Activated CD4-positive, alpha-beta T cell treated with anti-CD3 and anti-CD28 coated beads, Interleukin-2, amount 50 U/mL, for 24 hours (primary cell): ENCODE measurements around the gene SMG6.

ENCODE experiments used
- DNase-seq, 2 donors: peaks; one replicate each; pipeline ENCODE4 v3.0.0-alpha.2; 2020; ENCODE audit warnings: low read depth in 1 of 2, low spot score in 1 of 2

Gene SMG6

DNA sequence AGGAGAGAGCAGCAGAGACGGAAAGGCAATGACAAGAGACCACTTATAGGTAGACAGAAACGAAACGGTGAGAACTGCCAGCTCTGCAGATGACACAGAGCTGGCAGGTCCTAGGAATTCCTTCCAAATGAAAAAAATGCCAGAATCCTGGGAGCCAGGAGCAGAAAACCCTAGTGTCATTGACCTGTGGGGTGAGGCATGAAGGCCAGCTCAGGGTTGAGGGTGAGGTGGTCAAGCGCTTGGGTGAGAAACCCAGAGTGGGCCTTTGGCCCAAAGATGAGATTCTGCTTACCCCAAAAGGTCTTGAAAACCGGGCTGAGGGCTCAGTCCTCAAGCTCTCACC, 239.5 kb downstream of the SMG6 start:
- DNase-seq = no peak

DNA sequence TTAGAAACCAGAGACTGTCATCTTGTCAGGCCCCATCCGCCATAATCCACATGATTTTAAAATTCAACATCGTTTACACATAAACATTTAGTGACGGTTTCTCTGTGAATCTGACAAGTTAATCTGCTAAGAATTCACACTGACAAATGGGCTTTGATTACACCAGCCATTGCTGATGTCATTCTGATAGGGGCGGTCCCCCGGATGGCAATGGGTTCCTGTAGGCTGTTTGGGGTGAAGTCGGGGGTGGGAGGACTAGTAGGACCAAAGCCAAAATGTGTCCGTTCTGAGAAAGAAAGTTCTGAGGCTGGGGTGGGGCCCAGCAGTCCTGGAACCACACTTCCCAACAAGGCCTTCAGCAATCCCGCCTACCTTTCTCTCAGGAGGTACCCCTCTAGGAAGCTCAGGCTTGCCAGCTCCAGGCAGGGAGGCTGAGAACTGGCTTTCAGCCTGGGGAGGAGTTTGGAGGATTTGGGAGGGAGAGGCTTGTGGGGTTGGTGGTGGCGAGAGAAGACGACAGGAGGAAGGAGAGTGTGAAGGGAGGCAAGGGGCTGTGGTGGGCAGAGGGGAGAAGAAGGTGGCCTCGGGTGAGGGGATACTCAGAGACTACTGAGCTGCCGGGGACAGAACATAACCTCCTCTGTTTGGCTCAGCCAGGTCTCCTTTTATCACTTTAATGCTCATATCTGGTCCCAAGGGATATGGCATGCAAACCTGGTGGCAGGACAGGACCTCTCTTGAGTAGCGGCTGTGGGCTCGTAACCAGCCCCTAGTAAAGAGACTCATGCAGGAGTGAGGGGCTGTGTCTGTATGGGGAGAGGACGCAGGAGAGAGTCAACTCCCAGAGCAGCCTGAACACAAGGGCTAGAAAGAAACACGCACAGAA, 240.1 kb downstream of the SMG6 start:
- no peak for DNase-seq

GRCh38 chr17:2062571-2063183, 240.9 kb downstream of the SMG6 start:
- no peak for DNase-seq

DNA sequence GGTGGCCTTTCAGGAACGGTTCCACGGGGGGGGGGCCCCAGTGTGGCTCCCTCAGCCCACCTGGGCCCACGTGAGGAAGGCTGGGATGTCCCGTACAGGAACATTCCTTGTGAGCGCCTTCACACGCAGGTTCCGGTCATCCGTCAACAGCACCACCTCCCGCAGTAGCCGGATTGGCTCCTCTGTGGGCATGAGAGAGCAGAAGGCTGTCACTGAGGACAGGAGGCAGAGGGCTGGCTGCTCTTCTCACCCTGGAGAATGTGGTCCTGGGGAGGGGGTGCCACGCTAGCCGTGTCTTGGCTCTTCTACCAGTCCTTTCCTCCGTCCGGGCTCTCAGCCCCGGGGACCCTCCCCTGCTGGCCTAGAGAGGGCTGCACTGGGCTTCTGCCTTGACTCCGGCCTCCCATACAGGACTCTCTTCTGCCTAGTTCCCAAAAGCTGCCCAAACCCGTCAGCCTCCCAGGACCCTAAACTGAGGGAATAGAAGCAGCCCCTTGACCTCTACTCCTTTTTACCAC, 242.1 kb downstream of the SMG6 start:
- DNase-seq = no peak

- DNase-seq = no peak
These were observed 242.7 kb downstream of the SMG6 start for GRCh38 chr17:2060681-2061440.

GRCh38 chr17:2060385-2060658, 243.3 kb downstream of the SMG6 start:
- no peak for DNase-seq

GRCh38 chr17:2059547-2060384, 243.8 kb downstream of the SMG6 start:
- no peak for DNase-seq

GRCh38 chr17:2058586-2059546, 244.7 kb downstream of the SMG6 start:
- no peak for DNase-seq

DNA sequence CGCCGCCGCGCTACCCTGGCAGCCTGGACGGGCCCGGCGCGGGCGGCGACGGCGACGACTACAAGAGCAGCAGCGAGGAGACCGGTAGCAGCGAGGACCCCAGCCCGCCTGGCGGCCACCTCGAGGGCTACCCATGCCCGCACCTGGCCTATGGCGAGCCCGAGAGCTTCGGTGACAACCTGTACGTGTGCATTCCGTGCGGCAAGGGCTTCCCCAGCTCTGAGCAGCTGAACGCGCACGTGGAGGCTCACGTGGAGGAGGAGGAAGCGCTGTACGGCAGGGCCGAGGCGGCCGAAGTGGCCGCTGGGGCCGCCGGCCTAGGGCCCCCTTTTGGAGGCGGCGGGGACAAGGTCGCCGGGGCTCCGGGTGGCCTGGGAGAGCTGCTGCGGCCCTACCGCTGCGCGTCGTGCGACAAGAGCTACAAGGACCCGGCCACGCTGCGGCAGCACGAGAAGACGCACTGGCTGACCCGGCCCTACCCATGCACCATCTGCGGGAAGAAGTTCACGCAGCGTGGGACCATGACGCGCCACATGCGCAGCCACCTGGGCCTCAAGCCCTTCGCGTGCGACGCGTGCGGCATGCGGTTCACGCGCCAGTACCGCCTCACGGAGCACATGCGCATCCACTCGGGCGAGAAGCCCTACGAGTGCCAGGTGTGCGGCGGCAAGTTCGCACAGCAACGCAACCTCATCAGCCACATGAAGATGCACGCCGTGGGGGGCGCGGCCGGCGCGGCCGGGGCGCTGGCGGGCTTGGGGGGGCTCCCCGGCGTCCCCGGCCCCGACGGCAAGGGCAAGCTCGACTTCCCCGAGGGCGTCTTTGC, 245.6 kb downstream of the SMG6 start:
- DNase-seq = no peak

DNA sequence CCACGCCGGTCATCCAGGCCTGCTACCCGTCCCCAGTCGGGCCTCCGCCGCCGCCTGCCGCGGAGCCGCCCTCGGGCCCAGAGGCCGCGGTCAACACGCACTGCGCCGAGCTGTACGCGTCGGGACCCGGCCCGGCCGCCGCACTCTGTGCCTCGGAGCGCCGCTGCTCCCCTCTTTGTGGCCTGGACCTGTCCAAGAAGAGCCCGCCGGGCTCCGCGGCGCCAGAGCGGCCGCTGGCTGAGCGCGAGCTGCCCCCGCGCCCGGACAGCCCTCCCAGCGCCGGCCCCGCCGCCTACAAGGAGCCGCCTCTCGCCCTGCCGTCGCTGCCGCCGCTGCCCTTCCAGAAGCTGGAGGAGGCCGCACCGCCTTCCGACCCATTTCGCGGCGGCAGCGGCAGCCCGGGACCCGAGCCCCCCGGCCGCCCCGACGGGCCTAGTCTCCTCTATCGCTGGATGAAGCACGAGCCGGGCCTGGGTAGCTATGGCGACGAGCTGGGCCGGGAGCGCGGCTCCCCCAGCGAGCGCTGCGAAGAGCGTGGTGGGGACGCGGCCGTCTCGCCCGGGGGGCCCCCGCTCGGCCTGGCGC, 246.3 kb downstream of the SMG6 start:
- no peak for DNase-seq

DNA sequence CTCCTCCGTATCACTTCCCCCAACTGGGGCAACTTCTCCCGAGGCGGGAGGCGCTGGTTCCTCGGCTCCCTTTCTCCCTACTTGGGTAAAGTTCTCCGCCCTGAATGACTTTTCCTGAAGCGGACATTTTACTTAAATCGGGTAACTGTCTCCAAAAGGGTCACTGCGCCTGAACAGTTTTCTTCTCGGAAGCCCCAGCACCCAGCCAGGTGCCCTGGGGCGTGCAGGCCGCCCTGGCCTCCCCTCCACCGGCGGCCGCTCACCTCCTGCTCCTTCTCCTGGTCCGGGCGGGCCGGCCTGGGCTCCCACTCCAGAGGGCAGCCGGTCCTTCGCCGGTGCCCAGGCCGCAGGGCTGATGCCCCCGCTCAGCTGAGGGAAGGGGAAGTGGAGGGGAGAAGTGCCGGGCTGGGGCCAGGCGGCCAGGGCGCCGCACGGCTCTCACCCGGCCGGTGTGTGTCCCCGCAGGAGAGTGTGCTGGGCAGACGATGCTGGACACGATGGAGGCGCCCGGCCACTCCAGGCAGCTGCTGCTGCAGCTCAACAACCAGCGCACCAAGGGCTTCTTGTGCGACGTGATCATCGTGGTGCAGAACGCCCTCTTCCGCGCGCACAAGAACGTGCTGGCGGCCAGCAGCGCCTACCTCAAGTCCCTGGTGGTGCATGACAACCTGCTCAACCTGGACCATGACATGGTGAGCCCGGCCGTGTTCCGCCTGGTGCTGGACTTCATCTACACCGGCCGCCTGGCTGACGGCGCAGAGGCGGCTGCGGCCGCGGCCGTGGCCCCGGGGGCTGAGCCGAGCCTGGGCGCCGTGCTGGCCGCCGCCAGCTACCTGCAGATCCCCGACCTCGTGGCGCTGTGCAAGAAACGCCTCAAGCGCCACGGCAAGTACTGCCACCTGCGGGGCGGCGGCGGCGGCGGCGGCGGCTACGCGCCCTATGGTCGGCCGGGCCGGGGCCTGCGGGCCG, 247.1 kb downstream of the SMG6 start:
- no peak for DNase-seq

- DNase-seq = no peak
These were observed 248.0 kb downstream of the SMG6 start for GRCh38 chr17:2055292-2056205.

- DNase-seq = peak; percentile 65 to 66
These were observed 248.9 kb downstream of the SMG6 start, which contains the start of gene HIC1 for GRCh38 chr17:2054512-2055291. Gene HIC1, plus strand, starts transcription at chr17:2055103. Its CDS starts 1,588 bp downstream, at chr17:2056691.

- no peak for DNase-seq
These were observed 249.4 kb downstream of the SMG6 start for GRCh38 chr17:2054262-2054511.

DNA sequence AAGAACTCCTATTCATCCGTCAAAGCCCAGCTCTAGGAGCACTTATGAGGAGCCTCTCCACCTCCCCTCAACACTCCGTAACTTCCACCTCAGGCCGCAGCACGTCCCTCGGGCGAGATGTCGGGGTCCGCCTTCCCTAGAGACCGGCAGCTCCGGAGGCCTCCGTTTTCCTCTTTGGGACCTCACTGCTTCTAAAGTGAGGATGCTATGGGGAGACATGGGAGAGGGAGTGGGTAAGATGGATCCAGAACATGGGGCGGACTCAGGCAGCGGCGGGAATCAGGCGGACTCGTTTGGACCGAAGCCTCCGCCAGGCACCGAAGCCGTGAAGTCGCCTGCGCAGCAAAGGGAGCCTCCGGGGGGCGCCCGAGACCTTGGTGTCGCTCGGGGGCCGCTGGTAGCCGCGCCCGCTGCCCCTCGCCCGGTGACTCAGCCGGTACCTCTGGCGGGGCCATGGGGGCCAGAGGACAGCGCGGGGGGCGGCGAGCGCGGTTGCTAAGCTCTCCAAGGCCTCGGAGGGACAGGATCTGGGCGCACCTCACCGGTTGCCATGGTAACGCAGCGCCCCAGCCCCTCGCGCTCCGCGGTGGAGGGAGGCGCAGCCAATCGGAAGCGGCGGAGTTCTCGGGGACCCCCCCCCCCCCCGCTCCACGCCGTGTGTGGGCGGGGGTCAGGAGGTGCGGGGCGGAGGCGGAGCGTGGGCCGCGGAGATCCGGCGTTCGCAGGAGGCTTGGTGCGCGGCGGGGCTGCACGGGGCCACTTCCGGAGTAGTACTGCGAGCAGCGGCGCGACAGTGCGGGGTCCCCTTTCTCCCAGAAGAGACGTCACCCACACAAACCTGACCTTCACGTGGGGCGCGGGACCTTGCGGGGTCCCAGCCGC, 250.0 kb downstream of the SMG6 start:
- peak; percentile 56 to 60 for DNase-seq
